GM21619 (cell line): ENCODE data around the gene TARBP2.
"Not testable (repeated sequence)": the region's sequence is repeated elsewhere in the genome, so short reads cannot be mapped to it uniquely, and the experiment has no call there.

ENCODE experiments used
- ATAC-seq: cut with Tn5 transposase; IDR thresholded peaks from one replicate; pipeline ENCODE4 v1.9.1; 2021; ENCODE audit not compliant: unreplicated experiment

Gene TARBP2

GRCh38 chr12:53474077-53474476 lies 27.0 kb upstream of the TARBP2 start:
- no peak for ATAC-seq

DNA sequence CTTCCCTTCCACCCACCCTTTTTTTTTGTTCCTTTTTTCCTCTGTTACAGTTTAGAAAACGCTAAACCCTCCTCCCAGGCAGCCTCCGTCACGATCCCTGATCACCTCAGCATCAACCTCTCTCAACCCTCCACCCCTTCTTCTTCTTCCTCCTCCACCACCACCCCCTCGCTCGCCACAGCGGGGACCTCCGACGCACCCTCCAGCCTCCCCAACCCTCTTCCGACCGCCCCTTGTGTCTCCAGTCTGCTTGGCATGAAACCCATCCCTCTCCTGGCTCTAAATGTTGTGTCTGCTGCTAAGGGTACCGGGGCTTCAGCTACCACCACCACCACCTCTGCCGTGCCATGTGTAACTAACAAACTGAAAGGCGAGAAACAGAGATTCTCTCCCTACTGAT lies 26.3 kb upstream of the TARBP2 start:
- ATAC-seq = no peak

- ATAC-seq = no peak
These were observed 24.3 kb upstream of the TARBP2 start for GRCh38 chr12:53476769-53477209.

DNA sequence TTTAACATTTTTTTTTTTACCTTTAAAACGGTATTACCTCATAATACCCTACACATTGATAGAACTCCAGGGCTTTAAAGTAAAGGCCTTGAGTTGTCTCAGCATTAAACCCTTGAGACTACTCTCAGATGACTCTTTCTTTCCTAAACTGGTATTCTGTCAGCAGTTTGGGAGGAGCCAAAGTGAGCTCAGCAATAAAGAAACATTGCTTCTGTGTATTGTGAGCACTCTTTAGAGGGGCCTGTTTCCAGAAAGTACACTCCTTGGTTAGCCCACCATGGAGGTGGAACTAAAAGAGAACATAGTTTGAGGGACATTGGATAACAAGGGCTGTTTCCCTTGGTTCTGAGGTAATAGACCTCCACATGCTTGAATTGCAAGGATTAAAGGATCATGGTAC lies 22.2 kb upstream of the TARBP2 start:
- no peak for ATAC-seq

DNA sequence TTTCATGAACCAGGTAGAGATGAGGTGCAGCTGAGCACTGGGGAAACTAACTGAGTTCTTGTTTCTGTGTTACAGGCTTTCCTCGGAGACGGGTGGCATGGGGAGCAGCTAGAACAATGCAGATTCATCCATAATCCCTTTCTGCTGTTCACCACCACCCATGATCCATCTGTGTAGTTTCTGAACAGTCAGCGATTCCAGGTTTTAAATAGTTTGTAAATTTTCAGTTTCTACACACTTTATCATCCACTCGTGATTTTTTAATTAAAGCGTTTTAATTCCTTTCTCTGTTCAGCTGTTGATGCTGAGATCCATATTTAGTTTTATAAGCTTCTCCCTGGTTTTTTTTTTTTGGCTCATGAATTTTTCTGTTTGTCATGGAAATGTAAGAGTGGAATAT lies 21.8 kb upstream of the TARBP2 start:
- ATAC-seq = no peak

GRCh38 chr12:53480491-53481442 lies 20.3 kb upstream of the TARBP2 start:
- ATAC-seq = no peak

GRCh38 chr12:53481458-53481857 lies 19.6 kb upstream of the TARBP2 start:
- ATAC-seq = not testable (repeated sequence)

DNA sequence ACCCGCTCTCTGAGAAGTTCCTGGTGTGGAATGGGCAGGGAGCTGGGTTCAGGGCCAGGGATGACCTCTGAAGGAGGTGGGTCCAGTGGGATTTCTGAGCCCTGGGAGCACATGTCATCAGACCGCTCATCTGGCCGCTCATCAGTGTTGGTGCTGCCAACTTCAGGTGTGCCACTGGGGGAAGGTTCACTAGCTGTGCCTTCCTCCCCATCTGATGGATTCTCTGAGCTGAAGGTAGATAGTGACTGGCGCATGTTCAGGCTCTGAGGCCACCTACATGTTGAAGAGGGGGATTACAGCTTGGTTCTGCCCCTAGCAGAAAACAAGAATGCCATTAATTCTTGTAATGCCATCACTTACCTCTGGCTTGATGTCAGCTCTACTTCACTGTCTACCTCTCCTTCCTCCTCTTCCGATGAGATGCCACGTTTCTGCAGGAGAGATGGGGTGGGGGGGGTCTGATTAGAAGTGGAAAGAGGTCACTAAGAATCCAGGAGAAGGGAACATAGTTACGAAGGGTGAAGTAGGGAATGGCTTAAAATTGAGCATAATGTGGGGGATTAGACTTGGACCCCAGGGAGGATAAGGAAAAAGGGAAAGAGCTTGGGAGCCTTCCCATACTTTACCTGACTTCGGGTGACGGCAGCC lies 19.0 kb upstream of the TARBP2 start:
- no peak for ATAC-seq

GRCh38 chr12:53482626-53483168 lies 18.4 kb upstream of the TARBP2 start:
- ATAC-seq = no peak

- ATAC-seq = no peak
These were observed 17.7 kb upstream of the TARBP2 start for GRCh38 chr12:53483225-53483978.

DNA sequence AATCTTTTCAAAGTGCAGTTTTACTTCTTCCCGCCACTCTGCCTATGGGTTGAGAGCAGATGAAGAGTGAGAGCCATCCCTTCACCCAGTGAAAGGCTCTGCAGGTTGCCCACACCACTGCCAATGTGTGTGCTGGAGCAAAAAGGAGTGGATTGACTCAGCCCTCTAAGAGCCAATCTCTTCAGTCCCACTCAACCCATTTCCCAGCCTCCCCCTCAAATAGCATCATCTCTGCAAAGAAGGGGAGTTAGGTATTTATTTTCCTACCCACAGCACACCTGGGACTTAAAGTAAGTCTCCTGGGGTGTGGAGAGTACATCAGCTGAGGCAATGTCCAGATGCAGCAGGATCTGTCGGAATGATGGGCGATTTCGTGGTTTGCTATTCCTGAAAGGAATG lies 17.1 kb upstream of the TARBP2 start:
- no peak for ATAC-seq

DNA sequence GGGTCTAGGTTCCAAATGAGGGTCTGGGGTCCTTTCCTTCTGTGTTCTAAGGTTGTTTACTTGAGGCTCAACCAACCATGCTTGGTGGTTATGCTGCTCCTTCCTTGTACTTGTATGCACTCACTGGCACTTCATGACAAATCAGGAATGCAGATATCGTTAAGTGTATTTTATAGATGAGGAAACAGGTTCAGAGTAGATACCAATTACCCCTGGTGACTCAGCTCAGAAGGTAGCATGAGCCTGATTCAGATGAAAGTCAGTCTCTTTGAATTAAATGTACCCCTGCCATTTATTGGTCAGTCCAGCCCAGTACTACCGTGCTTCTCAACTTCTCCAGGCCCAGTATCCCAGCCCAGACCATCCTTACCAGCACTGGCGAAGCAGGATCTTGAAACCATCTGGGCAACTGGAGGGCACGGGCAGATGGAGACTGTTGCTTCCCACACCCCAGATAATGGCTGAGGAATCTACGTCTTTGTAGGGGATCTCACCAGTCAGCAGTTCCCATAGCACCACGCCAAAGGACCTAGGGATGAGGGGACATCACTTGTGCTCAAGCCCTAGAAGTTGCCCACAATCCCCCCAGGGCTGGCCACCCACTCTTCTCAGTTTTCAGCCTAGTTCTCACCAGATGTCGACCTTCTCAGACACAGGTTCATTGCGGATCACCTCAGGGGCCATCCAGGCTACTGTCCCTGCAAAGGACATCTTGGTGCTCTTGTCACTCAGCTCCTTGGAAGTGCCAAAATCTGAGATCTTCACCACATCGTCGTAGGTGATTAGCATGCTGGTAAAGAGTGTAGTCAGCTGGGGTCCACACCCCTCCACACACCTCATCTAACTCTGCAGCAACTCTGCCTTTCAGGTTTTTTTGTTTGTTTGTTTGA lies 16.2 kb upstream of the TARBP2 start:
- no peak for ATAC-seq

- ATAC-seq = no peak
These were observed 14.9 kb upstream of the TARBP2 start for GRCh38 chr12:53485955-53486735.

DNA sequence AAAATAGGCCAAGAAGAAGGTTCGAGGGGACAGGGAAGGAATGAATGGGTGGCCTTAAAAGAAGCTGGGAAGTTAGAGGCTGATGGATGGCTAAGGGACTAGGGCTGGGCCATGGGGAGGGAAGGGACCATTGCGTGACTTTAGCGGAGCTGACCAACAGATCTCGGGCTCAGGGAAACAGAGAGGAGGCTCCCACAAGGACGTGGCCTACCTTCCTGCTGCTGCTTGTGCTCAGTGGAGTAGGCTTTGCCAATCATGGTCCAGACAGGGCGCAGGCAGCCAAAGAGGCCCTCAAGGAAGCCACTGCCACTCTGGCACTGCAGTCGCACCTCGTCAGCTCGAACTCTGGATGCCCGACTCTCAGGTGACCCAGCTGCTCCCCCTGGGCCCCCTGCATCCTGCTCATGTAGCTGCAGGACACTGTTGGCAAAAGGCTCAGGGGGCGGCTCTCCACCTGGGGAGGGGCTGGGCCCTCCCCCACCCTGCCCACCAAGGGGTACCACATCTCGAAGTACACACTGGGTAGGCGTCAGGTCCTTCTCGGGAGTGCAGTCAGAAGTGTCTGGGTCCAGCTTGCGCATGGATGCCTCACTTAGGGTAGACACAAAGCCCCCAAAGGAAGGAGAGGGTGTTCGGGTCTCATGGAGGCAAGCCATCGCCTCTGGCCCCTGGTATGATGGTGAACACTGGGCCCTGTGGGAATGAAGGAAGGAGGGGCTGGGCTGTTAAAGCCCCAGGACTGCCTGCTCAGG lies 14.2 kb upstream of the TARBP2 start:
- ATAC-seq = no peak

- no peak for ATAC-seq
These were observed 11.7 kb upstream of the TARBP2 start for GRCh38 chr12:53489242-53489864.

- ATAC-seq = no peak
These were observed 8.9 kb upstream of the TARBP2 start for GRCh38 chr12:53492188-53492587.

- ATAC-seq = peak; percentile 92
These were observed 8.1 kb upstream of the TARBP2 start for GRCh38 chr12:53492830-53493609.
